Stimulated activated effector memory CD8-positive, alpha-beta T cell treated with anti-CD3 and anti-CD28 coated beads, Interleukin-12 subunit alpha, Interleukin-12 subunit beta, amount 100 ng/mL, for 72 hours (primary cell): ENCODE measurements around the gene NFAM1.

Experiments
- ATAC-seq: fragments of 150-1000 bp; cut with Tn5 transposase; 2 replicates; pipeline ENCODE4 v1.10.0; 2021
- DNase-seq, 2 donors: peaks; one replicate each; pipeline ENCODE4 v3.0.0; 2021 to 2022; ENCODE audit warnings: low spot score in 2 of 2
- H3K27ac Mint-ChIP-seq: one replicate; pipeline ENCODE4 v1.8.0; 2022; ENCODE audit warnings: mild to moderate bottlenecking, mixed read lengths
- H3K36me3 Mint-ChIP-seq: one replicate; pipeline ENCODE4 v1.8.0; 2022; ENCODE audit warnings: mild to moderate bottlenecking, mixed read lengths
- H3K4me1 Mint-ChIP-seq: one replicate; pipeline ENCODE4 v1.8.0; 2022; ENCODE audit warnings: mixed read lengths
- H3K4me3 Mint-ChIP-seq: one replicate; pipeline ENCODE4 v1.8.0; 2022; ENCODE audit warnings: mild to moderate bottlenecking, mixed read lengths
- H3K9me3 Mint-ChIP-seq: one replicate; pipeline ENCODE4 v1.8.0; 2022; ENCODE audit warnings: mixed read lengths

NFAM1 gene

DNA sequence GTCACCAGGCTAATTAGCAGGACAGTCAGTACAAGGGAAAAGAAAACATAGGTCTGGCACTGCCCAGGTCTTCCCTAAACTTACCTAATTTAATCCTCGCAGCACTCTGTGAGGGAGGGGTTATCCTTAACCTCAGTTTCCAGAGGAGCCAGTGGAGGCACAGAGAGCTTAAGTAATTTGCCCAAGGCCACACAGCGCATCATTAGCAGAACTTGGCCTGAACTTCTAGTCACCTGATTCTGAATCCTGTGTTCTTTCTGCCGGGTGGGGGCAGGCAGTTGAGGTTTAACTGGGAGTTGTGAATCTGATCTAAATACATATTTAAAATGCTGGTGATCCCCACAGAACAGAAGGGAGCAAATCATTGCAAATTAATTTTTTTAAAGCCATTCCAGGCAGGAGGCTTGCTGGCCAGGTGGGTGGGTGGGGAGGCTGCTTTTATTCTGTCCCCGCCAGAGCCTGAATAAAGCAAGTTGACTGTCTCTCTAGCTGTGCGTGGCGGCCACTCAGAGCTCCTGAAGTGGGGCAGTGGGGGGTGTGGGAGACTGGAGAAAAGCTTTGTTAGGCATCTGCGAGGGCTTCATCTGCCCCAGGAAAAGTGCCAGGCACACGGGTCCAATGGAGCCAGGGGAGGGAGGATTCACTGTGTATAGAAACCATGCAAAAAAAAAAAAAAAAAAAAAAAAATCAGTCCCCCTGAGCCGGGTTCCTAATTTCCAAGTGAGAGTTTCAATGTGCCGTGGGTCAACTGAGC lies 66.1 kb downstream of the NFAM1 start:
- no peaks in the 10 kb centered on the region for H3K9me3 Mint-ChIP-seq
- H3K27ac Mint-ChIP-seq: no peak overlapping the region
- H3K4me1 Mint-ChIP-seq: peaks cover 15% of the 10 kb centered on the region
- DNase-seq (no peak), ATAC-seq (no peak)
- no peak overlapping the region for H3K4me3 Mint-ChIP-seq
- no peaks in the 10 kb centered on the region for H3K36me3 Mint-ChIP-seq

DNA sequence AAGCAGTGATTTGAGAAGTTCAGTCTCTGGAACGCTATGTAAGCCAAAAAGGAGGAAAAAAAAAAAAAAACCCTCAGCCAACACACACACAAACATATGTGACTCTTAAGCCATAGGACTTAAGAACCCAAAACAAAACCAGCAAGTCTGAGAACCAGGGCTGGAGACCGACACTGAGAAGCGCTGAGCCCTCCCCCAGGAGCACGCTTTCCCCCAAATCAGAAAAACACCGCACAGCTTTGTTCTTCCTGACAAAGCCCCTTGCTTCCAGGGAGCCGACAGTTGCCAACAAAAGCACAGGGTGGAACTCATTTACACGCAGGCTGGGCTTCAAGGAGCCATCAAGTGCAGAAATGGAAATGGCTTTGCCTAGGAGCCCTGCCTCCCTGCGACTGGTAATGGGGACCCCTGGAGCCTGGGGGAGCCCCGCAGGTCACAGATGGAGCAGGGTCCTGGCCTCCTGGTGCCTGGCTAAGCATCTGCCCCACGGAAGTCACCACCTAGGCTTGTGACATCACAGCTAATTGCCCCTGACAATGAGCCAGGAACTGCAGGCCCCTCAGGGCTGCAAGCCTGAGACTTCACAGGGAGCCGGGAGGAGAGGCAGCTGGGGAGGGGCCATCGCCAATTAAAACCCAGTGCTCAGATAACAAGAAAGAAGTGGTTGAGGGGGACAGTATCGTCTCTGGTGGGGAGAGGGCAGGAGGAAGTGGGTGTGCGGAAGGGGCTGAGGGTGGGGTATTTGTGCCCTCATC lies 66.9 kb downstream of the NFAM1 start:
- Mint-ChIP-seq H3K27ac (no peak overlapping the region), H3K4me1 (peaks cover 15% of the 10 kb centered on the region), H3K9me3 (no peaks in the 10 kb centered on the region), H3K4me3 (no peak overlapping the region), H3K36me3 (no peaks in the 10 kb centered on the region)
- no peak for DNase-seq
- no peak for ATAC-seq

DNA sequence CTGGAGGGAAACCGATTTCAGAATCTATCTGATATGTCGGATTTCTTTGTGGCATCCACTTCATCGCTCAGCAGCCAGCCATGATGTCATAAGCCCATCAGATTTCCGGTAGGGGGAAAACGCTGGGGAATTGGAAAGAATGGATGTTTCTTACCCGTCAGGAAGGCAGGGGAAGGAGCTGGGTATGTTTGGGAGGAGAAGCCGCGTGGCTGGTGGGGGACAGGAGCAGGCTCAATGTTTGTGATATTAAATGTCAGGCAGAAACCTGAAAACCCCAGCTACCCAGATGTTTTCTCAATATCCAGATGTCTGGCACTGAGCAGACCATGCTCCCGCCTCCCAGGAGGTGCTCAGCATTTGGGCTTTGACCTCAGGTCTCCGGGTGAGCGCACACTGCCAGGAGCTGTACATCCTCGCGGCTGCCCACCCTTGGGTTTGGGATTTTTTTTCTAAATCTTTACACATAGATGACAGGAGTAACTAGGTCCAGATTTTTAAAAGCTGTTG lies 67.5 kb downstream of the NFAM1 start:
- DNase-seq (no peak), ATAC-seq (no peak)
- Mint-ChIP-seq H3K4me3 (no peak overlapping the region), H3K27ac (no peak overlapping the region), H3K4me1 (peaks cover 13% of the 10 kb centered on the region), H3K36me3 (no peaks in the 10 kb centered on the region), H3K9me3 (no peaks in the 10 kb centered on the region)

DNA sequence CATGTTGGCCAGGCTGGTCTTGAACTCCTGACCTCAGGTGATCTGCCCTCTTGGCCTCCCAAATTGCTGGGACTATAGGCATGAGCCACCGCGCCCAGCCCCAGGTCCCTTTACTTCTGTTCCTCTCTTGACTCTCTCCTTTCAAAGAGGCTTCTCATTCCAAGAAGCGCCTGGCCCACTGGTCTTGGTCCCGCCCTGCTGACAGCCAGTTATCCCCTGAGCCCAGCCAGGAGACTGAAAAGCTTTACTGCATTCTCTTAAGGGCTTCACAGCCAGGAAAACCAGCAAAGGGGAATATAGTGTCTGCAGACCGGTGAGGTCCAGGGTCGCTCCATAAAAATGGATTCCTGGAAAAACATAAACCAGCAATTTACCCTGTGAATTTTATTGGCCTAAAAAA lies 68.3 kb downstream of the NFAM1 start:
- Mint-ChIP-seq H3K9me3 (no peaks in the 10 kb centered on the region), H3K27ac (no peak overlapping the region), H3K36me3 (no peaks in the 10 kb centered on the region), H3K4me3 (no peak overlapping the region), H3K4me1 (peaks cover 8% of the 10 kb centered on the region)
- no peak for ATAC-seq
- no peak for DNase-seq

DNA sequence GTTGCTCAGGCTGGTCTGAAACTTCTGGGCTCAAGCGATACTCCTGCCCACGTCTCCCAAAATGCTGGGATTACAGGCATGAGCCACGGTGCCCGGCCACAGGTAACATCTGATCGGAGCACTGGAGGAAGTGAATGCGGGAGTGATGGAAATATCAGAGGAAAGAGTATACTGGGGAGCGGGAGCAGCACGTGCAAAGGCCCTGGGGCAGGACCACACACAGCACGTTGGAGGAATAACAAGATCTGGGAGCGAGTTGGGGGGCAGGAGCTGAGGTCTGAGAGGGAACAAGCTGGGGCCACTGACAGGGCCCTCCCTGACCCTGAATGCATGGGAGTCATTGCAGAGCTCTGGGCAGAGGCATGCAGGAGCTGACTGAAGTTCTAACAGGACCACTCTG lies 70.7 kb downstream of the NFAM1 start:
- Mint-ChIP-seq H3K4me3 (no peak overlapping the region), H3K36me3 (no peaks in the 10 kb centered on the region), H3K9me3 (no peaks in the 10 kb centered on the region), H3K4me1 (no peaks in the 10 kb centered on the region), H3K27ac (no peak overlapping the region)
- DNase-seq (no peak), ATAC-seq (no peak)

DNA sequence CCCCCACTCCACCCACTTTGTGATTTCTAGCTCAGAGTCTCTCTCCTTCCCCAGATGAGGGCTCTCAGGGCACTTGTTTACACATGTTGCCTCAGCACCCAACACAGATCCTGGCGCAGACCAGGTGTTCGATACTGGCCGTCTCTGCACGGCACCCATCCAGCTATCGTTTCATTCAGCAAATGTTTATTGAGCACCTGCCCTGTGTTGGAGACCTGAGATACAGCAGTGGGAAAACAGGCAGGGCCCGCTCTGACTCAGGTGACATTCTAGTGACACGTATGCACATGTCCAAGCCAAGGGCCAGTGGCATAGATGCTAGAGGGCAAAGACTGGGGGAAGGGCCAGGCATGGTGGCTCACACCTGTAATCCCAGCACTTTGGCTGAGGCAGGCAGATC lies 71.9 kb downstream of the NFAM1 start:
- ATAC-seq (no peak), DNase-seq (no peak)
- H3K36me3 Mint-ChIP-seq: no peaks in the 10 kb centered on the region
- no peak overlapping the region for H3K4me3 Mint-ChIP-seq
- no peak overlapping the region for H3K27ac Mint-ChIP-seq
- no peaks in the 10 kb centered on the region for H3K9me3 Mint-ChIP-seq
- no peaks in the 10 kb centered on the region for H3K4me1 Mint-ChIP-seq

DNA sequence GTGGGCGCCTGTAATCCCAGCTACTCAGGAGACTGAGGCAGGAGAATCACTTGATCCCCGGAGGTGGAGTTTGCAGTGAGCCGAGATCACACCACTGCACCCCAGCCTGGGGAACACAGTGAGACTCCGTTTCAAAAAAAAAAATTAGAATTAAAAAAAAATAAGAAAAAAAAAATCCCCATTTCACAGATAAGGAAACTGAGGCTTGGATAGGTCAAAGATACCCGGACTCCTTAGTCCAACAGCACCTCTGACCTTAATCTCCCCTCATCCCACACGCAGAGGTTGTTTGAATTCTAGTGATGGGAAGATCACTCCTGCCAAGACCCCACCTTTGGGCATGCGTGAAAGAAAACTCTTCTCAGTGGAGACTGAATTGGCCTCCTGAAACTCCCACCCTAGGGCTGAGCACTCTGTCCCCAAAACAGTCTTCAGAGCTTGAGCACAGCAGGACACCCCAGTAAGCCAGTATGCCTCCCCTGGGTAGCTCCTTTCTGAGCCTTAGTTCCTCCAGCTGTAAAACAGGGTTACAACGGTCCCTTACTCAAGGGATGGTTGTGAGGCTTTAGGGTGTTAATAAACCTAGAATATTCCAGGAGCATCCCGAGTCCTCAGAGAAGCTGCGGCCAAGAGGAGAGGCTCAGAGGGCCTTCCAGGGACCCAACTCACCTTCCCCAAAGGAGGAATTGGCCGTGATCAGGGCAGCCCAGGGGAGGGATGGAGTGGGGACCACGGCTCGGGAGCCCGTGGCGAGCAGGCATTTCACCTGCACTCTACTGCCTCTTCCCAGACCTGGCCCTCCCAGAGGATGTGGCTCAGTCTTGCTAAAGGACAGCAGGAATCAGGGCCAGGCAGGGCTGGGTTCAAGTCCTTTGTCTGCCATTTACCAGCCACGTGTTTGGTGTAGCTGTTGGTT lies 73.3 kb downstream of the NFAM1 start:
- no peak overlapping the region for H3K4me3 Mint-ChIP-seq
- H3K9me3 Mint-ChIP-seq: no peaks in the 10 kb centered on the region
- no peak overlapping the region for H3K27ac Mint-ChIP-seq
- no peaks in the 10 kb centered on the region for H3K4me1 Mint-ChIP-seq
- no peak for DNase-seq
- no peaks in the 10 kb centered on the region for H3K36me3 Mint-ChIP-seq
- ATAC-seq: no peak

DNA sequence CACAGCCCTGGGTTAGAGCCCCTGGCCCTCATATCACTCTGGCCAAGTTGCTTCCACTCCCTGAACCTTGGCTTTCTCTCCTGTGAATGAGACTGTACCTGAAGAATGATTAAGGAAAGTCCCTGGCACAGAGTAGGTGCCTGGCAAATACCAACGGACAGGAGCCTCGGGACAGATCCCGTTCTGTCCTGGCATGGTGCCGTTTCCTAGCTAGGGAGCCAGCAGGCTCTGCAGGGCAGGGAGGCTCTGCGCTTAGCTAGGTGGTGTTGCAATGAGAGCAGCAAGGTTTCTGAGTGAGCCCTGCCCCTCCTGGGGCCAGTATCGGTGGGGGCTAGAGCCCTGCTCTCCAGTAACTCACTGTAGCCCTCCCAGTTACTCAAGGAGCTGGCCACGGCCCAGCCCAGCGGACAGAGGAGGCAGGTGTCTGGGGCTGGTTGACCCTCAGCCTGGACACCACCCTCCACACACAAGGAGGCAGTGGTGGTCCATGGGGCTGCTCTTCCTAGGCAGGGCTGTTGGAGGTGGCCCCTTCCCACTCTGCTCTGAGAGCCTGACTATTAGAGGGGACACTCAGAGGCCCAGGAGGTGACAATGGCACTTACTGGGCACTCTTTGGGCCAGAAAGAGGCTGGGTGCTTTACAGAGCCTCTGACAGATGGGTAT lies 74.4 kb downstream of the NFAM1 start:
- Mint-ChIP-seq H3K4me3 (no peak overlapping the region), H3K36me3 (no peaks in the 10 kb centered on the region), H3K4me1 (no peaks in the 10 kb centered on the region), H3K9me3 (no peaks in the 10 kb centered on the region), H3K27ac (peak overlapping the region; percentile 33)
- DNase-seq (no peak), ATAC-seq (no peak)

DNA sequence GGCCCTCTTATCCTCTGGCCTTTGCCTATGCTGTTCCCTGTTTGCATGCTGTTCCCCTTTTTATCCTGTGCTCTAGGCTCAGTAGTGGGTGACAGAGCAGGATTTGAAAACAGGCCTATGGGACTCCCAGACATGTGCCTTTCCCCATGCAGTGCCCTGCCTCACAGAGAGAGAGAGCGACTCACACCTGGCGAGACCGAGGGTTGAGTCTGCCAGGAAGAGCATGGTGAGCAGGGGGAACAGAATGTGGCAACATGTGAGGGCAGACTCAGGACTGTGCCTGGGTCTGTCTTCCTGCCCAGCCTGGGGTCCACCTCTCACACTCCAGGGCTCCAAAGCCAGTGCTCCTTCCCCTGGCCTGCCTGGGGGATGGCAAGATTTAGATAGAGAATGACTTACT lies 75.0 kb downstream of the NFAM1 start:
- Mint-ChIP-seq H3K27ac (peak overlapping the region; percentile 33), H3K4me3 (no peak overlapping the region), H3K4me1 (no peaks in the 10 kb centered on the region), H3K9me3 (no peaks in the 10 kb centered on the region), H3K36me3 (no peaks in the 10 kb centered on the region)
- DNase-seq (no peak), ATAC-seq (no peak)

DNA sequence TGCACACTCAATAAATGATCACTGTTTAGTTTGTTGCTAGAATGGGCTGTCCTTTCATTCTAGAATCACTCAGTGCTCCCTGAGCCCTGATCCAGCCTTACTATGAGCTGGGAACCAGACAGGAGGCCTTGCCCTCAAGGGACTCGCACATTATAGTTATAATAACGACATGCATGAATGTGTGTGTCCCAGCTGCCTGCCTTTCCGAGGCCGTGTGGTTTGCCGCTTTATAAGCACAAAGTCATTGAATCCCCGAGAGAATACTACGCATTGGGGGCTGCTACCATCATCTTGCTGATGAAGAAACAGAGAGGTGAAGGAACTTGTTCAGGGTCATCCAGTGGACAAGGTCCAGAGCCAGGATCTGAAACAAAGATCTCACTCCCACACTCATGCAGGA lies 75.7 kb downstream of the NFAM1 start:
- Mint-ChIP-seq H3K4me1 (no peaks in the 10 kb centered on the region), H3K27ac (no peak overlapping the region), H3K9me3 (no peaks in the 10 kb centered on the region), H3K36me3 (no peaks in the 10 kb centered on the region), H3K4me3 (no peak overlapping the region)
- no peak for DNase-seq
- no peak for ATAC-seq

DNA sequence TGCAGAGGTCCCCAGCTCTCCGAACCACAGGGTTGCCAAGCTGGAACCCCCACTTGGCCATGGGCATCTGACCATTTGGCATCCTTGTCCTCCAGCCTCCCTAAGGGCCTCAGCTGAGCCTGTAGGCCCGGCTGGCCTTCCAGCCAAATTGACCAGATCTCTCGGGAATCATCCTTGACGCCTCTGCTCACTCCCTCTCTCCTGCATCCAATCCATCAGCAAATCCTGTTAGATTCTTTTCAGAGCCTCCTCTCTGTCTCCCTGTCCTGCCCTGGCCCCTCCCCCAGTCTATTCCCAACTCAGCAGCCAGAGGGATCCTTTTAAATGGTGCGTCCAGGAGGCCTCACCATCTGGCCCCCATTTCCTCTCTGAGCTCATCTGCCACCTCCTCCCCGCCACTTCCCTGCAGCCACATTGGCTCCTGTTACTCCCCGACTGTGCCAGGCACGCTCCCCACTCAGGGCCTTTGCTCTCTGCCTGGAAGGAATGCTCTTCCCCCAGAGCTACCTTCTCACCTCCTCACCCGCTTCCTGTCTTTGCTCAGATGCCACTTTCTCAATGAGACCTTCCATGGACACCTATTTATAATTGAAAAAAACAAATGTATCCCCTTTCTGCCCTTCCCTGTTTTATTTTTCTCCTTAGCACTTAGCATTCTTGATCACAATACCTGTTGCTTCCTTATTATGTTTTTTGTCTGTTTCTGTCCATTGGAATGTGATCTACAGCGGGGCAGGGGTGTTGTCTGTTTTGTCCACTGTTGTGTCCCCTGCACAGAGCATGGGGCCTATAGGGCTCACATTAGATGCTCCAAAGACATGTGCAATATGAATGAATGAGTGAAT lies 78.1 kb downstream of the NFAM1 start:
- ATAC-seq (no peak), DNase-seq (no peak)
- Mint-ChIP-seq H3K4me1 (no peaks in the 10 kb centered on the region), H3K9me3 (no peaks in the 10 kb centered on the region), H3K4me3 (no peak overlapping the region), H3K27ac (peak overlapping the region; percentile 29), H3K36me3 (no peaks in the 10 kb centered on the region)

DNA sequence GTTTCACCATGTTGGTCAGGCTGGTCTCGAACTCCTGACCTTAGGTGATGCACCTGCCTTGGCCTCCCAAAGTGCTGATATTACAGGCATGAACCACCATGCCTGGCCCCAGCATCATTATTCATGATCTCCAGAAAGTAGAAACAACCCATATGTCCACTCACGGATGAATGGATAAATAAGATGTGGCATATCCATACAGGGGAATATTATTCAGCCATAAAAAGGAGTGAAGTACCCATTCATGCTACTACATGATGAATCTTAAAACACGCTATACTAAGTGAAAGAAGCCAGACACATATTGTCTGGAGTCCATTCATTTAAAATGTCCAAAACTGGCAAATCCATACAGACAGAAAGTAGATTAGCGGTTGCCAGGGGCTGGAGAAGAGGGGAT lies 81.8 kb downstream of the NFAM1 start:
- no peaks in the 10 kb centered on the region for H3K4me1 Mint-ChIP-seq
- H3K27ac Mint-ChIP-seq: no peak overlapping the region
- no peak for ATAC-seq

DNA sequence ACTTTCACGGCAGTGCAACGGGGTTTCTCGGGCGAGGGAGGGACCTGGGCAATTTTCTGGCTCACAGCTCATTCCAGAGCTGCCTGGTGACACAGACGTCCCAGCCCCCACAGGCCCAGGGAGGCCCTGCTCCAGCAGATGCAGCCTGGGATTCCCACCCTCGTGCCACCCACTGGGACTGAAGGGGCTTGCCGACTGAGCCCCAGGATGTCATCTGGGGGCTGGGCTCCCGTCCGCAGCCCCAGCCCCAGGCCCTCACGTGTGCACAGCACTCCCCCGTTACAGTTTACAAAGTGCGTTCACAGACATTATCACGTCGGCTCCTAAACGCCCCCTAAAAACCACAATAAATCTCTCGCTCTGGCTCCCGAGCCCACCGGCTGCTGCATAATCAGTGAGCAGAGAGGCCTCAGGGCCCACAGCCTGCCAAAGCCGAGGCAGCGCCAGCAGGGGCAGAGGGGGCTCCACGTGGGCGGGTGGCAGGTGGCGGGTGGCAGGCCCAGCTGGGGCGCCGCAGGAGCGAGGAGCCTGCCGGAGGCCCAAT lies 84.8 kb downstream of the NFAM1 start:
- ATAC-seq (no peak), DNase-seq (no peak)
- H3K4me3 Mint-ChIP-seq: no peak overlapping the region
- no peaks in the 10 kb centered on the region for H3K36me3 Mint-ChIP-seq
- H3K9me3 Mint-ChIP-seq: no peaks in the 10 kb centered on the region
- H3K27ac Mint-ChIP-seq: no peak overlapping the region
- H3K4me1 Mint-ChIP-seq: peaks cover 5% of the 10 kb centered on the region

More for the DNA sequence above, 81.8 kb downstream of the NFAM1 start:
- no peaks in the 10 kb centered on the region for H3K9me3 Mint-ChIP-seq
- no peaks in the 10 kb centered on the region for H3K36me3 Mint-ChIP-seq
- no peak overlapping the region for H3K4me3 Mint-ChIP-seq
- no peak for DNase-seq

DNA sequence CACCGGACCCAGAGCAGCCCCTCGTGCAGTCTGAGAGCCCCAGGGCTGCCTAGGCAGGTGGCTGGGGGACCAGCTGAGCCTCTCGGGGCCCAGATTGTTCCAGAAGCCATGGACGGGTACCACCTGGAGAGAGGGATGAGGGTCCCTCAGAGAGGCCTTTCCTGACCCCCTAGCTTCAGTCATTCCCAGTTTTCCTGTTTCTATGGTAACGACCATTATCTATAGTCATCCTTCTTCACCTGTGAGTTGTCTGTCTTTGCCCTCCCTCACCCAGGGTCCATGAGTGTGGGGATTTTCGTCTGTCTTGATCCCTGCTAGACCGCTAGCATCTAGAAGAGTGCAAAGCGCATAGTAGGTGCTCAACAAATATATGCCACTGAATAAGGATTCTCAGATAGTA lies 85.5 kb downstream of the NFAM1 start:
- H3K4me3 Mint-ChIP-seq: no peak overlapping the region
- H3K36me3 Mint-ChIP-seq: no peaks in the 10 kb centered on the region
- H3K27ac Mint-ChIP-seq: no peak overlapping the region
- ATAC-seq: no peak
- no peak for DNase-seq
- no peaks in the 10 kb centered on the region for H3K9me3 Mint-ChIP-seq
- peaks cover 9% of the 10 kb centered on the region for H3K4me1 Mint-ChIP-seq
